Activated naive CD4-positive, alpha-beta T cell (primary cell): ENCODE results near the gene PACRG.
"Not testable (repeated sequence)": the region's sequence is repeated elsewhere in the genome, so short reads cannot be mapped to it uniquely, and the experiment has no call there.

Source experiments
- DNase-seq, 4 experiments: peaks; one replicate each; lab custom pipeline; 2025; lab: John Stamatoyannopoulos, UW

The PACRG gene

DNA sequence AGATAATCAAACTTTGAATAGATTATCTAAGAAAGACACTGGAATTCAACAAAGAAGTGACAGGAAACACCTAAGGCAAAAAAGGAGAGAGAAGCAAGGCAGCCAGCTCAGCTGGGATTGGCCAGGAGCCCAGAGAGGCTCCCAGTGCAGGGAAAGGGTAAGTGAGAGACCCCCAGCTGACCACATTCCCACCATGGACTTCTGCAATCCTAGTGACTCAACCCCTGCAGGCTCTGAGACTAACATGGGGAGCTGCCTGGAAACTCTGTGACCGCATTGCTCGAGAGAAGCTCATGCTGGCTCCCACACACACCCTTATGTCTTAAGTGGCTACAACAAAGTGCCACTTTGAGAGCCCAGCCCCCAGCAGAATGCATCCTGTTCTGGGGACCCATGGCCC lies 215.1 kb downstream of the PACRG start:
- DNase-seq, result no peak

DNA sequence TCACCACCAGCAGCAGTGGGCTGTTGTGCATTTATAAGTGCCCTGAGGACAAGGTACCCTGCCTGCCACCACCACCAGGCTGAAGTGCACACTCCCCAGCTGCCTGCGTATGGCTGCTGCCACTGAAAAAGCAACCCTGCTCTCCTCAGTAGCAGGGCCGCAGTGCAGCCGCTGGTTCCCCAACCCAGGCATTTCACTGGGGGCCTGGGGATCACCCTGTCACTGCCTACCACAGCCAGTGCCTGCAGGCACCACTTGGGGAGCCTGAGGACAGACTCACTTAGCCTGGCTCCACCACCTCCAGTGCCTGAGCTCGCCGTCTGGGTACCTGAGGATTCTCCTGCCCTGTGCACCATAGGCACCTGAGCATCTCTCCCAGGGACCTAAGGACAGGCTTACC lies 215.6 kb downstream of the PACRG start:
- no peak for DNase-seq

DNA sequence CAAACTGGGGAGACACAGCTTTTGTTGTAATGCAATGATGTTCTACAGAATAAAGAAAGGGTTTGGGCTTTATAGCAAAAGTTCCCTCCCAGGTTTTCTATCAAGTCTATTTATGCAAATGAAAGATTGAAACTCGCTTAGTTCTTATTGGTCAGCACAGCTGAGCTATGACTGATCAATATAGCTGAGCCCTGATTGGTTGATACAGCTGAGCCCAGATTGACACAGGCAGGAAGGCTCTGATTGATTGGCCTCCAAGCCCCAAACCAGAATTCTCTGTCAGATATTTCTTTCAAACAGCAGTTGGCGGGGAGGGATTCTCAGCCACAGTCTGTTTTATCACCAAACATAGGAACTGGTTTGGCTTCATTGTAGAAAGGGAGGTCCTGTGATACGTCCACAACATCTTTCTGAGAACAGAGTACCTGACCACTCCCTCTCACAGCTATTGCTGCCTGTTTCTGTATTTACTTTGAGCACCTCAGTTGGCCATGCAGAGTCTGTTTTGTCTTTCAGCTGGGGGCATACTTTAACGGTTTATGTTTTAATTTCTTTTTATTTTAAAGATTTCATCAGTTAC lies 223.5 kb downstream of the PACRG start:
- no peak for DNase-seq

DNA sequence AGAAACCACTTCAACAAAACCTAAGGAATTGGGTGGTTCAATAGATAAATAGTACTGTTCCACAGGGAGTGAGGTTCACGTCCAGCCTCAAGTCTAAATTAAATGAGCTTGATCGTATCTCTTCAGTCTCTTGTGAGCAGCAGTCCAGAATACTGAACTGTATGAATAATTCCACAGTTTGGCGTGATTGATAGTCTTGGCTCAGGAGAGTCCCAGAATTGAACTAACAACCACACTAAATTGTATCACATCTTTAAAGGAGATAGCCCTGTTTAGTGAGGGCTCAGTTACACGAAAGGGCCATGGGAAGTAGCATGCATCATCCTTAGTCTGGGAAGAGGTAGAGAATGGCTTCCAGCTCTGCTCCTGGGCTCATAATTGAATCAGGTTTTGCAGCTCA lies 224.6 kb downstream of the PACRG start:
- DNase-seq, result no peak

DNA sequence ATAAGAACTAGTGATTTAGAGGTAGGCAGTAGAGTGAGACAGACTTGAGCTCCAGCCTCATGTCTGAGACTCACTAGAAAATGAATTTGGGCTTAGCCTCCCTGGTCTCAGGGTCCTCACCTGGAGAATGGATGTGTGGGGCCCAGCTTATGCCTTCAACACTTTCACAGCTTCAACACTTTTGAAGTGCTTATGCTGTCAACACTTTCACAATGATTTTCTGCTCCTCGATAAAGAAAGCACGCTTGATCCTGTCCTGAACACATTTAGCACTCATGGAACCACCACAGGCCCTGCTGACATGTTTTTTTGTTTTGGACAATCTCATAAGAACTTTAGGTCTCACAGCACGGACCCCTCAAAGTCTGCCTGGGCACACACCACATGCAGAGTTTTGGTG lies 229.3 kb downstream of the PACRG start:
- DNase-seq, result no peak

DNA sequence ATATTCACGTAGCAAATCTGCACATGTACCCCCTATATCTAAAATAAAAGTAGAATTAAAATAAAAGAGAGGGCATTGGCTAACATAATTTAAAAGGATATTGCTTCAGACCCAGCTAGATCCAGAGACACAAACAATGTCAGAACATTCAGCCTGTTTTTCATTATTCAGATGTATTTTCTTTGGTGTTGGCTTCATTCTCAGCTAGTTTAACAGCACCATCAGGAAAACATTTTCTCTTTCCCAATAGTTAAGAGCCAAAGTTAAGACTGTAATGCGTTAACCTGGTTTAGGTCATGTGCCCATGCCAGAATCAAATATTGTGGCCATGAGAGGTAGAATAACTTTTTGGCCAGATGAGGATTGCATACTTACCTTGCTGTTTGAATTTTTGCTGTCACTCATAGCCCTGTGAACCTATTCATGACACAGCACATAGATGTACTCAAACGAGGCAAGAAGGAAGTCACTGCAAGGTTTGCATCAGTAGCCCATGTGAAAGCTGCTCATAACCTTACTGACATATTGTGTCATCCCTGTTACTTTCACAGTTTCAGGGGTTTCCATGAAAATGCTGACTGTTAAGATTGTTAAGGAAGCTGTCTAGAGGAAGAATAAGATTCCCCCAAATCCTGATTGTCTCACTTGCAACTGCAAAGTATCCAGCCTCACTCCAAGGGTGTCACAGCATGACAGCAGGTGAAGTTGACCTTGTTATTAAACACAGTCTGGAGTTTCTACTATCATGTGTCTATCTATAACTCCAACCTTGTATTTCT lies 233.1 kb downstream of the PACRG start:
- no peak for DNase-seq

DNA sequence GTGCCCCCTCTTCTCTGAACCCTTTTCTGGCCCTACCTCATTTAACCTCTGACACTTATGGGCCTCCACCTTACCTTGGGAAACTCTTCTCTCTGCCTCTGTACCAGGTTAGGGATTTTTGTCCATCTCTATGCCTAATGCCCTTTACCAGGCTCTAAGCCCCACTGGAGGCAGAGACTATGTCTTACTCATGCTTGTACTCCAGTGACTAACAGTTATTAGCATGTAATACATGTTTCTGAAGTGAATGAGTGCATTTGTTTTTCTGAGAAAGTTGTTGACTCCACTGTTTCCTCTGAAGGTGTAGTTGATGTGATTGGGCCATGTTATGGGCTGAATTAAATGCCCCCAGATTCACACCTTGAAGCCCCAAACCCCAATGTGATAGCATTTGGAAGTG lies 234.3 kb downstream of the PACRG start:
- DNase-seq, result no peak

DNA sequence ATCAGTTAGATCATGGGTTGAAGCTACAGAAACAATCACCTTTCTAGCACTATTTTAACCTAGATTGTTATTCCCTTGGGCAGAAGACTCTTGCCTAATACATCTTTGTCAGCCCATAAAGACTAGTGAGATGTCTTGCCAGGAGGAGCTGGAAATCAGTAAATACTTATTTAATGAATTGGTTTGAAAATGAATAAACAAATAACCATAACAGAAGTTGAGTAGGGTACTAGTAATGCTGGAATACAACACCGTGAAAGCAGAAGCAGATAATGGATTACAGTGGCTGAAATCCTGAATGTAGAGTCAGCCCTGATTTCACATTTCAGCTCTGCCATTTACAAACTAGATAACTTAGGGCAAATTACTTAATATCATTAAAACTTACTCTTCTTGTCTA lies 236.1 kb downstream of the PACRG start:
- DNase-seq, result no peak

DNA sequence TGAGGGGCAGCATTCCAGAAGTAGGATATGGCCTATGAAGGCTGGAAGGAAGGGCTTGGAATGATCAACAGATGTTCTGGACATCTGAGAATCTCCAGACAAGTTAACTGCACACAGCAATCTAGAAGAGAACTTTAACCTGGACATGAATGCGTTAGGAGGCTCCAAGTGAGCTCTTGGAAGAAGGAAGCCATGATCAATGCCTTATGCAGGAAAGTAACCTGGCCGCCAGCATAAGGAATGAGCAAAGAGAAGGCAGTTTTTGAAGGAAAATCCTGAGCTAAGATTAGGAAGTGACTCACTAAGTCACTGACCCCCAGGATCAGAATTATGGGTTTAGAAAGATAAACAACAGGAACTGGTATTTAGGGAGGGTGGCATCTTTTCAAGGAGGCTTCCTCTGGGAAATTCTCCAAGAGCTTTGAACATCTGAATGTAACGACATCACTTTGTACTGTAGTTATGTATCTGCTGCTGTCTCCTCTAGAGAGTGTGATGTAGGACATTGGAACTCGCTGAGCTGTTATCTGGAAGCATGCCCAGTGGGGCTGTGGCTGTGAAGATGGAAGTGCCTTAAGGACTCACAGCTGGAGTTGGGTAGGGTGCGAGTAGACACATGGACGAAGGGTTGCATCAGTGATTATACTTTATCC lies 236.8 kb downstream of the PACRG start:
- DNase-seq, result no peak

DNA sequence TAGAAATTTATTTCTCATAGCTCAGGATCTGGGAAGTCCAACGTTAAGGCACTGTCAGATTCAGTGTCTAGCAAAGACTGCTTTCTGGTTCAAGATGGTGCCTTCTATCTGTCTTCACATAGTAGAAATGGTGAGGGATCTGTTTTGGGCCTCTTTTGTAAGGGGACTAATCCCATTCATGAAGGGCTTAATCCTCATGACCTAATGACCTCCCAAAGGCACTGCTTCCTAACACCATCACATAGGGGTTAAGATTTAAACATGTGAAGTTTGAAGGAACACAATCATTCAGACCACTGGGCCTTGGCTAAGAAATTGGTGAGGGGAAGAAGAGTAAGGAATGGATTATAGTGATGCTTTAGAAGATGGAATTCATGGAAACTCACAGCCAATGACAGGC lies 237.6 kb downstream of the PACRG start:
- no peak for DNase-seq

DNA sequence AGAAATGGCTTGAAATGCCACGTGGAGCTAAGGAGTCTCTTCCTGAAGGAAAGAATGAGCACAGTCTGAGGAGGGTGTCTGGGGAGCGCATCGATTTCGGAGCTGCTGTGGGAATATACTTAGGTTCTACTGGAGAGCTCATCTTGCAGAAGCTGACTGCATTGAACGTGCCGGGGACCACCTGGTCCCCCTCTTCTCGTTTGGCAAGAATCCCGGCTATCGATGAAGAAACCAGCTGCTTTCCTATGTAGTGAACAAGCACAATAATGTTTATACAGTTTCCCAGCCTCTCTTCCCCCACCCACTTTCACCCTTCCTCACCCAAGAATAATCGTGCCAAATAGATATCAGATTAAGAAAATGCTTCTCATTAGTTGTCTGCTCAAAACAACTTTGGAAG lies 242.5 kb downstream of the PACRG start:
- DNase-seq, result no peak

DNA sequence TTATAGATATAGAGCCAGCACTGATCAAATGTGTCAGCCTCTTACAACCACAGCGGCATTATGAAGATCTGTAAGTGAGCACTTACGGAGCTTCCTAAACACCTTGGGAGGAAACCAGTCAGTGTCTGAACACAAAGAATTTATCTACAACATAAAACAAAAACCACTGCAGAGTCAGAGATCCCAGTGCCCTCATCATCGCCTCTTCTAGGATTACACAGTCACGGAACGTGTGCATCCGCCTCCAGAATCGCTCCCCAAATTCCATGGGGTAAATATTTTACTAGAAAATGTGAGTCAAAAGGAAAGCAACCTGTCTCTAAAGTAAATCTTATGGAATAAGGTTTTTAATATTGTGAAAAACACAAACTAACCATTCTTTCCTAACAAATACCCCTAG lies 243.6 kb downstream of the PACRG start:
- no peak for DNase-seq

DNA sequence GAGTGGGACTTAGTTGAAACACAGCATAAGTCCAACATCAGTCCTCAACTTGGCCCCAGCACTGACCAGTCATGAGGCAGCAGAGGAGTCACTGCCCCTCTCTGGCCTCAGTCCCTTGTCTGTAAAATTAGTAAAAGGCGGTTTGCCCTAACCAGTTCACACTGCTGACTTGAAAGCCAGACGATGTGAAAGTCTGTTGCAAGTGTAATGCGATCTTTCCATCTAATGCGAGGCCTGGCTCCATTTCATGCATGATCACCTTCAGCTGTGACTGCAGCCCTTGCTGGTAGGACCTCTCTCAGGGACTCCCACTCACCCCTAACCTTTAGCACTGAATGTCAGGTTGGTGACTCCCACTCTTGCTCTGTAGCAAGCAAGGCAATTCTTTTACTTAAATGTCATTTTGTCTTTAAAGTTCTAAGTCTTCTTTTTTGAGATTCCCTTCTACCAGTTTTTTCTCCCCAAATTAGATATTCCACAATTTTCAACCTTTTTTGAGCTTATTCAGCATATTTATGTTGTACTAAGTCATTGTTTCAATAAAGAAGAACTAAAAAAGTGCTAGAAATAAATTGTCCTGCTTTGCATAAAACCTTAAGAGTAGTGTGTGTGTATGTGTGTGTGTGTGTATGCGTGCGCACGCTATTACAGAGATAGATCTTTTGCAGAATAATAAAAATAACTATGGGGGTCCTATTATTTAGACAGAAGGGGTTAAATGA lies 245.5 kb downstream of the PACRG start:
- DNase-seq, result no peak

DNA sequence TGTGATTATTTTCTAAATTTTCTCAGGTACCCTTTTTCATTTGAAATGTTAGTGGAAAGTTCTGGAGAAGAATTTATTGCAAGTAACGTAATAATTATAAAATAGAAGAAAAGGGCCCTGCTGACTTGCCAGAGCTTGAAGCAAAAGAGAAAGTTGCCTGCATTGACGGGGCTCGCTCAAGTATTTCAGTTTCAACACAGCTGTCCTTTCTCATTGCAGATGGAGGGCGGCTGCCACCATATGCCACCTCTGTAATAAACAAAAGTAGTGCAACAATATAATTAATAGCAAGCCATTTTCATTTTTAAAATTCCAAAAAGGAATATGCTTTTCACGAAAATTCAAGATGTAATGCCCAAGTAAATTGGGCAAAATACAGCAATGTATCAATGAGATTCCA lies 246.2 kb downstream of the PACRG start:
- no peak for DNase-seq

DNA sequence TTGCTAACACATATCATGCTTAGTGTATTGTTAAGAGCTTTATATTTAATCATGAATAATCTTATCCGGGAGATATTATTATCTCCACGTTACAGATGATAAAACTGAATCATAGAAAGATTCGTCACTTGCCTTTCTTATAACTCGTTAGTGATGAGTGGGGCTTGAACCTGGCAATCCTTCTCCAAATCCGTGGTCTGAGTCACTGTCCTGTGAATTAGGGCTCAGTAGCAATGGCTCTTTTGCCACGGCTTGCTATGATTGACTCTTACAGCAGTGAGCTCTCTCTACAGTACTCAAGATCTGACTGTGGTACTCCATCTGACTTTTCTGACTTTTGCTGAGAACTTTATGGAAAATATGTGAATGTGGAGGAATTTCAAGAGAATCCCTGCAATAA lies 246.9 kb downstream of the PACRG start:
- no peak for DNase-seq

DNA sequence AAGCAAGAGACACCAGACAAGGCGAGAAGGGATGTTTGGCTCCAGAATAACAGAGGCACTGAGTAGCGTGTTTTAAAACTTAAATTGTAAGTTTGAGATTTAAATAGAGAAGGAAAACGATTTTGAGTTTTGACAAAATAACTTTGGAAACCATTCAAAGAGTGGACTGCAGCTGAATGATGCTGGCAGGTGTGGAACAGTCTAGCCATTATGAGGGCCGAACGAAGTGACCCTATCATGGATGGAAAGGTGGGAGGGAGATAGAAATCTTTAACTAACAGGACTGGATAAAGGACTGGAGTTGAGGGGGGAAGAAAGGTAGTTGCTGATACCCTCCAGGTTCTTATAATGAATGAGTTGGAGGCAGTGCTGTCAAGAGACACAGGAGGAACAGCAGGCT lies 248.4 kb downstream of the PACRG start:
- DNase-seq, result no peak

DNA sequence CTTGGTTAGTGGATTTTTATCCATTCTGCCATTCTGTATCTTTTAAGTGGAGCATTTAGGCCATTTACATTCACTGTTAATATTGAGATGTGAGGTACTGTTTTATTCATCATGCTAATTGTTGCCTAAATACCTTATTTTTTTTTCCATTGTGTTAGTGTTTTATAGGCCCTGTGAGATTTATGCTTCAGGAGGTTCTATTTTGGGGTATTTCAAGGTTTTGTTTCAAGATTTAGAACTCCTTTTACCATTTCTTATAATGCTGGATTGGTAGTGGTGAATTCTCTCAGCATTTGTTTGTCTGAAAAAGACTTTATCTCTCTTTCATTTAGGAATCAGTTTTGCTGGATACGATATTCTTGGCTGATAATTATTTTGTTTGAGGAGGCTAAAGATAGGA lies 255.5 kb downstream of the PACRG start:
- DNase-seq, result not testable (repeated sequence)

DNA sequence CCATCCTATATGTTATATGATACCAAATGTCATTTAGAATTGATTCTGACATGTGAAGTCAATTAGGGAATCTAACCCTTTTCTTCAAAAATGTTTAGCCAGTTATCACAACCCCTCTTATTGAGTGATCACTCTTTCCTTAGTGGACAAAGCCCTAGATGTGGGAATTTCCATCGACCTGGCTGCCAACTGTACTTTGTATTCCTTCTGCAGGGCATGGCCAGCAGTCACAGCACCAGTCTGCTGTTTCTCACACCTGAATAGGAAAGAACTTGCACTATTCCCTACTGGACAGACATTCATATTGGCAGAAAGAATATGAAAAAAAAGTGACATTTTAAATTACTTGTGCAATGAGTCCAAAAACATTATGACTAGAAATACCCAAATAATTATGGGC lies 271.0 kb downstream of the PACRG start:
- DNase-seq, result no peak

DNA sequence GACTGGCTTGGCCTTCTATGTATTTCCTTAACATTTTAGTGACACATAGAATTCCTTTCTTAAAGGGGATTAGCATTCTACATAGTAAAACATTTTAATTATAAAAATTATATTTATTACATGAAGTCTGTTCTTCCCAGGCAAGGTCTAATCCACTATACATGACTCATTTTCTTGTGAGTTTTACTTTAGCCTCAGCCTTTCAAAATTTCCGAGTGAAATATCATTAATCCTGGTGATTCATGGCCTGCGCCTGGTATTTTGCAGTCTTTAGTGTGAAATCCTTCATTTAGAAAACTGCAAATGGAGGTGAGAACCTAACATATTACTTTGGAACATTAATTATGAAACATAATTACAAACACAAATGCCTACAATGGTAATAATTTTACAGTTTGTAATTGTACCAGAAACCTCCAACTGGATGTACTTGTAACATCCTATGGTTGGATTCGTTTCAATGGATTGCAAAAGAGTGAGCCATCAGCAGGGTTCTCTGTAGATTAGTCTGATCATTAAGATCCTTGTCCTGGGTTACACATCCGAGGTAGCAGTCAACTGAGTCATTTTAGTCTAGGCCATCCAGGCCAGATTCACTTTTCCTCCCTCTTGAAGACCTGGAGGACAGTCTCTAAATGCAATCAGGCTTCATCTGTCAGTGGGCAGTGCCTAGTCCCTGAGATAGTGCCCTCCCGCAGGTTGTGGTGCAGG lies 272.0 kb downstream of the PACRG start:
- DNase-seq, result no peak

DNA sequence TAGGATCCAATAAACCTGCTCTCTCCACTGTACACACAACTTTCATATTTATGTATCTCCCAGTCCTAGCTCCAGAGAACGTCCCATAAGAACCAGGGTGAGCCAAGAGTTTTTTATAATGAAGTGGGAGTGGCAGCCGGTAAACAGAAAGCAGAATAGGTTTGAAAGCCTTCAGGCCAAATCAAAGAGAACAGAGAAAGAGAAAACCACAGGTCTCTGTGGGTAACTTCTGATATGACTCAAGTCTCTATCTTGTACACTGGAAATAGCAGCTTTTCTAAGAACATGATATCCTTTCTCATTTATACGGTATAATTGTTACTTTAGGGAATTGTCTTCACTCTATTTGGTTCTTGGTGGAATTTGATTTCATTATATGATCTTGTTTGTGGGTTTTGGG lies 273.6 kb downstream of the PACRG start:
- DNase-seq, result no peak

DNA sequence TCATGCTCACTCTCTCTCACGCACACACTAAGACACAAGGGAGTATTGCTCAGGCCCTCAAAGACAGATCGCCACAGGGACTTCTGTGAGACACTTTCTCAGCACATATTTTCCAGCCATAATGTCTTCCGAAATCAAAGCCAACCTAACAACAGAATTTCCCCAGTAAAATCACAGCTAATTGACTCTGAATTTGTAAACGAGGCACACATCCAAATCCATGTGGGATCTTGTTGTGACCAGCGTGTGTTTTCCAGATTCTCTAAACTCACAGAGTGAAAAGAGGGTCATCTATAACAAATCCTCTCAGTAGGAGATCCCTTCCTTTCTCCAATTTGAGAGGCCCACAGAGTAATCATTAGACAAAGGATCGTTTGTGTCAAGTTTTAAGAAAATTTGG lies 280.4 kb downstream of the PACRG start:
- no peak for DNase-seq

DNA sequence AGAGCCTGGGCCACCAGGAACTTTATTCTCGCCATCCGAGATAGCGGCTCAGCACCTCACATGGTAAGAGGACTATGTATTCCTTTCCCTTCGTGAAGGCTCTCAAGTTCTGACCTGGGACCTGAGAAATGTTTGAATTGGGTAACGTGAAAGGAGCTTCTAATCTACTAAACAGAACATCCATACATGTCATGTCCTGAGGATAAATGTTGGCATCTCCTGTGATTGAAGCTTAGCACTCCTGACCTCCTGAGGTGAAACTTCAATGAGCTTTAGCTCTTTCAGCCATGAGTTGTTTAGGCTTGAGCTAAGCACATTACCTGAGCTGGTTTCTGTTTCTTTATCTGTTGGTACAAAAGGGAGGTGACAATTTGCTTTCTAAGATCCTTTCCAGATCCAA lies 280.9 kb downstream of the PACRG start:
- DNase-seq, result no peak
